Tibial nerve (tissue), 4 donors: ENCODE measurements around the gene GOLT1A. TPM values are rescaled to one million over a fixed set of nuclear protein-coding genes. Genes with fewer than 3 reads are reported as not detected.
A peak's percentile ranks its signal among the peaks of the same experiment; 100 is the strongest.

Source experiments
- DNase-seq, 2 donors: peaks; one replicate each; pipeline ENCODE4 v3.0.0-alpha.2; 2019; ENCODE audit warnings: low spot score in 2 of 2
- H3K27ac ChIP-seq, 4 donors: fragments of 200-600 bp; sonication (generic) in 3 of 4; one replicate each; pipeline ENCODE4 v1.5.1; 2017 to 2019; ENCODE audit warnings: mild to moderate bottlenecking in 1 of 4
- H3K27me3 ChIP-seq, 2 donors: fragments of 200-600 bp; sonication (generic) in 1 of 2; one replicate each; pipeline versions ENCODE4 v1.5.1 to v1.6.0; 2017 to 2019
- H3K36me3 ChIP-seq, 3 donors: fragments of 200-600 bp; sonication (generic); one replicate each; pipeline ENCODE4 v1.5.1; 2018 to 2019
- H3K4me1 ChIP-seq, 4 donors: fragments of 200-600 bp; sonication (generic) in 3 of 4; one replicate each; pipeline ENCODE4 v1.5.1; 2017 to 2019
- H3K4me3 ChIP-seq, 4 donors: fragments of 200-600 bp; sonication (generic) in 3 of 4; one replicate each; pipeline ENCODE4 v1.5.1; 2017 to 2019; ENCODE audit warnings: mild to moderate bottlenecking in 1 of 4, moderate library complexity in 1 of 4
- H3K9me3 ChIP-seq, 4 donors: fragments of 200-600 bp; sonication (generic) in 3 of 4; one replicate each; pipeline ENCODE4 v1.5.1; 2017 to 2019
- CTCF ChIP-seq, 5 experiments: fragments of 200-600 bp in 3 of 5; fragments of 450-650 bp in 2 of 5; sonication (generic) in 3 of 5; IDR thresholded peaks; one replicate each; pipeline ENCODE4 v1.5.1; 2016 to 2019; ENCODE audit warnings: antibody characterized with exemption in 5 of 5, mild to moderate bottlenecking in 3 of 5, moderate library complexity in 2 of 5
- EP300 ChIP-seq, 2 donors: sonication (generic); formaldehyde crosslinking; IDR thresholded peaks; one replicate each; pipeline ENCODE4 v1.6.1; 2017; ENCODE audit warnings: antibody characterized with exemption in 2 of 2, mild to moderate bottlenecking in 1 of 2
- POLR2A ChIP-seq, 2 donors: fragments of 450-650 bp; IDR thresholded peaks; one replicate each; pipeline ENCODE4 v1.6.1; 2017; ENCODE audit warnings: antibody characterized with exemption in 2 of 2, mild to moderate bottlenecking in 2 of 2, moderate library complexity in 2 of 2
- WGBS, 2 donors: methylation state at CpG; one replicate each; pipeline ENCODE4 v1.1.5; 2018; 5-methylcytosine and 5-hydroxymethylcytosine counted together
- total RNA-seq, 4 donors: library from RNA; depleted of rRNA; stranded (reverse); fragments of >200 nt; gene quantifications; one replicate each; pipeline ENCODE4 v1.1.0, GENCODE V29; 2016

Gene GOLT1A
- total RNA-seq, 4 donors from 2014 or later: not detected

DNA sequence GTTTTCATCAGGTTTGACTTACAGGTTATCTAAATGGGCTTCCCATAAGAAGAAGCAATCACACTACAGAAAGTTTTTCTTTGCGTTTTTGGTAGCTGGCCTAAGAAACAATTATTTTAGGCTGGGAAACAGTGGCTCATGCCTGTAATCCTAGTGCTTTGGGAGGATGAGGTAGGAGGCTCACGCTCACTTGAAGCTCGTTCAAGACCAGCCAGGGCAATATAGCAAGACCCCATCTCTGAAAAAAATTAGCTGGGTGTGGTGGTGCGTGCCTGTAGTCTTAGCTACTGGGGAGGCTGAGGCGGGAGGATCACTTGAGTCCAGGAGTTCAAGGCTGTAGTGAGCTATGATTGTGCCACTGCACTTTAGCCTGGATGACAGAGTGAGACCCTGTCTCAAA, 46.1 kb downstream of the GOLT1A start:
- no peak overlapping the region for H3K4me3 ChIP-seq
- no peak overlapping the region for H3K27ac ChIP-seq
- DNase-seq: no peak
- no peaks in the 10 kb centered on the region for H3K4me1 ChIP-seq
- no peak for TF ChIP-seq POLR2A (IDR thresholded peaks at IDR 0.05)
- no peak for TF ChIP-seq EP300 (IDR thresholded peaks at IDR 0.05)
- TF ChIP-seq CTCF (IDR thresholded peaks at IDR 0.05): no peak
- H3K9me3 ChIP-seq: peaks cover 0 to 25% (median 6%) of the 10 kb centered on the region in 4 donors
- peaks cover 0 to 7% of the 10 kb centered on the region in 2 donors for H3K27me3 ChIP-seq
- 81 to 87% methylated on average over 5 of the region's 5 CpGs for WGBS, 2 donors
- no peaks in the 10 kb centered on the region for H3K36me3 ChIP-seq

GRCh38 chr1:204166219-204166618, 47.6 kb downstream of the GOLT1A start, which contains the start of gene REN:
REN (minus strand) TSS chr1:204166337; CDS start chr1:204166293, 44 bp downstream.
- Histone ChIP-seq H3K27ac (no peak within 1 kb of the TSS), H3K9me3 (peaks cover 0 to 25% (median 6%) of the 10 kb centered on the region in 4 donors), H3K4me1 (peaks cover 0 to 4% (median 0%) of the 10 kb centered on the region in 4 donors), H3K27me3 (peaks cover 0 to 13% of the 10 kb centered on the region in 2 donors), H3K36me3 (no peaks in the 10 kb centered on the region), H3K4me3 (no peak within 1 kb of the TSS)
- DNase-seq: no peak
- WGBS, 2 donors: 56 to 62% methylated on average over 4 to 5 of the region's 5 CpGs
- TF ChIP-seq CTCF (IDR thresholded peaks at IDR 0.05) (no peak), EP300 (IDR thresholded peaks at IDR 0.05) (no peak), POLR2A (IDR thresholded peaks at IDR 0.05) (no peak)

GRCh38 chr1:204162494-204163074, 51.2 kb downstream of the GOLT1A start:
- no peak overlapping the region for H3K4me3 ChIP-seq
- DNase-seq: peak; percentile 48 to 79
- no peaks in the 10 kb centered on the region for H3K9me3 ChIP-seq
- peaks cover 0 to 4% (median 0%) of the 10 kb centered on the region in 4 donors for H3K4me1 ChIP-seq
- no peaks in the 10 kb centered on the region for H3K36me3 ChIP-seq
- 15 to 18% methylated on average over 7 of the region's 7 CpGs for WGBS, 2 donors
- TF ChIP-seq CTCF (IDR thresholded peaks at IDR 0.05): peak; percentile 93 to 98 (median 96)
- TF ChIP-seq POLR2A (IDR thresholded peaks at IDR 0.05): no peak
- H3K27me3 ChIP-seq: peaks cover 0 to 18% of the 10 kb centered on the region in 2 donors
- H3K27ac ChIP-seq: no peak overlapping the region

GRCh38 chr1:204161609-204162493, 51.9 kb downstream of the GOLT1A start:
- no peak for DNase-seq
- Histone ChIP-seq H3K4me1 (peaks cover 0 to 4% (median 0%) of the 10 kb centered on the region in 4 donors), H3K27me3 (peaks cover 0 to 17% of the 10 kb centered on the region in 2 donors), H3K4me3 (no peak overlapping the region), H3K36me3 (no peaks in the 10 kb centered on the region), H3K27ac (no peak overlapping the region), H3K9me3 (no peaks in the 10 kb centered on the region)
- TF ChIP-seq CTCF (IDR thresholded peaks at IDR 0.05) (no peak), POLR2A (IDR thresholded peaks at IDR 0.05) (no peak), EP300 (IDR thresholded peaks at IDR 0.05) (no peak)
- 61 to 64% methylated on average over 14 of the region's 14 CpGs for WGBS, 2 donors

DNA sequence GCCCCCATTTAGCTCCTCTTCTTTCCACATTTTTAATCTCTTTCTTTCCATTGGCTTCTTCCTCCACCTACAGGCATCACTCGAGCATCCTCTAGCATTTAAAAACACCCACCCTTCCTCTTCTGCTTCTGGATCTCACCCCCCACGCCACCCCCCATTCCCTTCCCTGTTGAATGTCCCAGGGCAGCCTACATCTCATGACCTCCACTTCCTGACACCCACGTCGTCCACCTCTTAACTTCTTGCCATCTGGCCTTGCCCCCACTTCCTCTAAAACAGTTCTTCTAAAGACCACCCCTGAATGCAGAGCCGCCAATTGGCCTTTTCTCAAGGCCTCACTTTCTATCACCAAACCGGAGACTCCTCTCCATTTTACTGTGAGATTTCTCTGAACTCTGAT, 55.8 kb downstream of the GOLT1A start:
- no peaks in the 10 kb centered on the region for H3K36me3 ChIP-seq
- TF ChIP-seq EP300 (IDR thresholded peaks at IDR 0.05) (no peak), POLR2A (IDR thresholded peaks at IDR 0.05) (no peak), CTCF (IDR thresholded peaks at IDR 0.05) (no peak)
- H3K4me3 ChIP-seq: no peak overlapping the region
- H3K4me1 ChIP-seq: peaks cover 0 to 8% (median 0%) of the 10 kb centered on the region in 4 donors
- H3K27me3 ChIP-seq: peaks cover 0 to 11% of the 10 kb centered on the region in 2 donors
- no peak for DNase-seq
- H3K27ac ChIP-seq: no peak overlapping the region
- WGBS, 2 donors: 54 to 55% methylated on average over 6 of the region's 6 CpGs
- H3K9me3 ChIP-seq: no peaks in the 10 kb centered on the region
